H1 (cell line): ENCODE measurements around the gene SOX8. TPM values are rescaled to one million over a fixed set of nuclear protein-coding genes. Genes with fewer than 3 reads are reported as not detected.

Source experiments
- ASH2L ChIP-seq: fragments of 200-600, 300-600 bp; sonication (generic); IDR thresholded peaks from one replicate; pipeline ENCODE4 v1.7.1; 2017; ENCODE audit warnings: low read length
- ATF2 ChIP-seq: IDR thresholded peaks from 2 replicates; pipeline ENCODE4 v1.6.1; 2012; ENCODE audit warnings: low read length, inconsistent platforms
- EGR1 ChIP-seq: IDR thresholded peaks from 2 replicates; pipeline ENCODE4 v1.6.1; 2011; ENCODE audit warnings: low read depth, low read length, borderline replicate concordance
- EZH2 ChIP-seq: fragments of 200-600 bp; sonication (generic); IDR thresholded peaks from 2 replicates; pipeline ENCODE4 v1.7.1; 2012; ENCODE audit warnings: low read depth, mild to moderate bottlenecking, moderate library complexity, low read length, inconsistent platforms; ENCODE audit not compliant: severe bottlenecking
- NRF1 ChIP-seq: IDR thresholded peaks from 2 replicates; pipeline ENCODE4 v1.6.1; 2011; ENCODE audit warnings: mild to moderate bottlenecking, low read depth, low read length, improper control_type of control experiment
- POLR2A ChIP-seq, 2 experiments: IDR thresholded peaks; 1 replicate in 1 of 2; 2 replicates in 1 of 2; pipeline ENCODE4 v1.6.1; 2011; ENCODE audit warnings: low read depth in 2 of 2, low read length in 2 of 2, mild to moderate bottlenecking in 2 of 2; ENCODE audit errors: control extremely low read depth in 1 of 2
- SIRT6 ChIP-seq: IDR thresholded peaks from one replicate; pipeline ENCODE4 v1.7.1; 2012; ENCODE audit warnings: low read length, inconsistent platforms
- SRF ChIP-seq: IDR thresholded peaks from 2 replicates; pipeline ENCODE4 v1.6.1; 2011; ENCODE audit warnings: mild to moderate bottlenecking, low read depth, low read length, moderate library complexity
- TEAD4 ChIP-seq: IDR thresholded peaks from 2 replicates; pipeline ENCODE4 v1.6.1; 2012; ENCODE audit warnings: low read depth, low read length, inconsistent platforms, mixed read lengths
- polyA plus RNA-seq, 7 experiments: library from polyadenylated mRNA; depleted of rRNA in 3 of 7; stranded (reverse) in 5 of 7; unstranded in 2 of 7; fragments of >200 nt in 5 of 7; fragments of 200-250 nt in 2 of 7; gene quantifications; 1 replicate in 5 of 7; 2 replicates in 1 of 7; 4 replicates in 1 of 7; pipeline versions ENCODE4 v1.2.1 to v1.2.3, GENCODE V29; 2011 to 2013; ENCODE audit warnings: missing spikeins in 2 of 7, mixed read lengths in 2 of 7
- total RNA-seq: library from RNA; stranded (reverse); fragmentation: NEBNext Ultra II Directional; extraction: Animal tissue kit (Norgen Biotek cat#: 25700); gene quantifications from 2 replicates; pipeline ENCODE4 v1.2.1, GENCODE V29; 2021

SOX8 gene
- total and polyA plus RNA-seq, 2 of the 8 experiments (the other 6 are each of a cell fraction or from before 2014, with no cell fraction given): 2.2 to 5.7 TPM

GRCh38 chr16:1007284-1007850 lies 25.8 kb downstream of the SOX8 start (continued):
- TF ChIP-seq ATF2: no peak
- TF ChIP-seq SRF: no peak
- no peak for TF ChIP-seq EGR1
- no peak for TF ChIP-seq TEAD4
- no peak for TF ChIP-seq NRF1
- TF ChIP-seq EZH2: no peak
- no peak for TF ChIP-seq POLR2A (IDR thresholded peaks at IDR 0.05; ENCODE audit: control extremely low read depth in 1 of 2, low read depth in 2 of 2, low read length in 2 of 2)
- no peak for TF ChIP-seq SIRT6
- no peak for TF ChIP-seq ASH2L
